Stimulated activated CD4-positive, alpha-beta T cell treated with anti-CD3 and anti-CD28 coated beads, Interleukin-12 subunit alpha, Interleukin-12 subunit beta, amount 100 ng/mL, for 4 hours (primary cell): ENCODE measurements around the gene SLC9A2.
A peak's percentile ranks its signal among the peaks of the same experiment; 100 is the strongest.

Source experiments
- DNase-seq: peaks from one replicate; pipeline ENCODE4 v3.0.0-alpha.2; 2020

Gene SLC9A2

DNA sequence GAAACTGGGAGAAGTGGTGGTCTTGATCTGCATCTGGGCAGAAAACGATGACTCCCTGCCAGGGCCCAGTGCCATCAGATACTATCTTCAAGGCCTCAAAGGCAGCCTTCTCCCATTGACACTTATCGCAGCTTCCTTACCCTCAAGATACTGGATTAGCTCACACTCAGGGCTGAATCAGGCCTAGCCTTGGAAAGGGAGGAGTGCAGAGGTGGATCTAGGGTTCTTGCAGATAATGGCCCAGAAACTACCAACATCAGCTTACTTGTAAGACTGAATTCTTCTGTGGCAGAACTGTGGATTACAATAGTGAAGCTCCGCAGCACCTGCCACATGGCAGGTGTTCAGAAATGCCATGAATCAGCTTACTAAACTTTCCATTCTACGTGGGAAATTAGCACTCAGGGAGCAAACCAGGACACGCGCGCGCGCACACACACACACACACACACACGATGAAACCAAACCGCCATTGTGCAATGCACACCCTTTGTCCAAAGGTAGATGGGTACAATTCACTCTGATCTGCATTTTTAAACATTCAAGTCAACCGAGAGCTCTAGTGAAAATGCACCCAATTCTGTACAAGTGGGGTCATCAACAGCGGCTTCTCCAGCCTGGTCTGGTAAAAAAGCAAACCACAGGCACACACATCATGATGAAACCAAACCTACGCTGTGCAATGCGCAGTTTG, 116.2 kb downstream of the SLC9A2 start:
- no peak for DNase-seq

DNA sequence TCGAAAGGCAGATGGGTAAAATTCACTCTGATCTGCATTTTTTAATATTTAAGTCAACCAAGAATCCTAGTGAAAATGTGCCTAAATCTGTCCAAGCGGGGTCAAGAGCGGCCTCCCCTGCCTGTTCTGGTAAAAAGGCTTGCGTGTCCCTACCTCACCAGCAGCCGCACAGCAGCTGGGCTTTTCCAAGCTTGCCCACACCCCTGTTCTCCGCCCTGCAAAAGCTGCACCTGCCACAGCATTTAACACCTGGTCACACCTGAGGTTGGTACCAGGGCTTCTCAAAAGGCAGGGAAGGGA, 116.7 kb downstream of the SLC9A2 start:
- DNase-seq, result no peak

DNA sequence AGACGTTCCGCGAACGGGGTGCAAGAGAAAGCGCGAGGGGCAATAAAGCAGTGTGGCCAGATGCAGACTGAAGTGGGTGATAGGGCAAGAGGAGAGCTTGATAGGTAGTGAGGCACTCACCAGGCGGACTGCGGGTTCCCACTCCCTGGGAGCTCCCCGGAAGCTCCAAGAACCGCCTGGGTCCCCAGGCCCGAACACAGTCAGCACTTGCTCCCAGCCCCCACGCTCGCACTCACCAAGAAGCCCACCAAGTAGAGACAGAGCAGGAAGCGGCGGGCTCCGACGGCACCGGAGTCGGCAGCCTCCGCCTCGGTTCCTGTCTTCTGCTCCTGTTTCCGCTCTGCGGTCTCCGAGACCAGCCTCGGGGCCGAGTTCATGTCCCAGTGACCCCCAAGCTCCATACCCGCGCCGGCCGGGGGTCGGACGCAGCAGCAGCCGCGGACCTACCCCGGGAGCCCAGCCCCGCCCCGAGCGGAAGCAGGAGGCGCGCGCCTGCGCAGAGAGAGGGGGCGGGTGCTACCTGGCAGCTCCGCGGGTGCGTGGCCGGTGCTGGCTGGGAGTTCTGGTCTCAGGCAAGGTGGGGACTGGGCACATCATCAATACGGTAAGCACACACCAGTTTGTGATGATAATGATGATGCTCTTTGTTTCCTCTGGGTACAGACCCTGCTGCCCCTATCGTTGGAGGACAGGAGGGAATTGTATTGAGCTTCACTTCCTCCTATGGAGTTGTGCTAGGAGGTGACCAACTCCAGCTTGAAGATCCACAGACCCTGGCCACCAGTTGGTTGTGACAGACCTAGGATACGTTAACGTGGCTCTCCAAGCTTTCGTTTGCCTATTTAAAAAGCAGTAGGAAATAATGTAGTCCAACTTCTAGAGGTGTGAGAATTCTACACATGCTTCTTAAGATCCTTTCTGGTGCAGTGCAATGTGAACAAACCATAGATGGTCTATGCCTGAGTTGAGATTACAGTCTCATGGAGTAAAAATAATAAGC, 117.4 kb downstream of the SLC9A2 start:
- DNase-seq, result peak; percentile 90

DNA sequence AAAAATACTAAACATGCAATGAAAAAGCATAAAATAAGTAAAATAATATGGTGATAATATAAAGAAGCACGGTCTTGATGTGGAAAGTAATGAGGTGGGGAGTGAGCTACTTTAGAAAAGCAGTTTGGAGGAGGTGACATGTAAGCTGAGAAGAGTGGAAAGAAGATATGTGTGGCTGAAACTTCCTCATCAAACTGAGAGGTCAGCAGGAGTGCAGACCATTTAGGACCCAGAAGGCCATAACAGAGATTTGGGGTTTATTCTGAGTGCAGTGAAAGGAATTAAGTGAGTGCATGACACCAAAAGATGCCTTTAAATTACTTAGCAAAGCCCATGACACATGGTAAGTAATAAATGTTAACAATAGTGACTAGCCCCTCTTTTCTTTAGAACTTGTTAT, 118.1 kb downstream of the SLC9A2 start:
- no peak for DNase-seq

DNA sequence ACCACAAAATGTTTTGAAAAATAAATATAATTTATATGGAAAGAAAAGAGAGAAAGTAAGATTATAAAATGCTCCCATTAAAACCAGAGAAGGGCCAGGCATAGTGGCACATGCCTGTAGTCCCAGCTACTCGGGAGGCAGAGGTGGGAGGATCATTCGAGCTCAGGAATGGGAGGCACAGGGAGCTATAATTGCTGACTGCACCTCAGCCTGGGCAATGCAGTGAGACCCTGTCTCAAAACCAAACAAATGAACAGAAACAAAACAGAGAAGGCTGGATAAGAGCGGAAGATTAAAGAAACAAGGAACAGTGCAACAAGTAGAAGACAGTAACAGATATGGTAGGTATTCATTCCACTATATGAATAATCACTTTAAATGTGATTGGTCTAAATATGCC, 123.9 kb downstream of the SLC9A2 start:
- DNase-seq, result no peak

DNA sequence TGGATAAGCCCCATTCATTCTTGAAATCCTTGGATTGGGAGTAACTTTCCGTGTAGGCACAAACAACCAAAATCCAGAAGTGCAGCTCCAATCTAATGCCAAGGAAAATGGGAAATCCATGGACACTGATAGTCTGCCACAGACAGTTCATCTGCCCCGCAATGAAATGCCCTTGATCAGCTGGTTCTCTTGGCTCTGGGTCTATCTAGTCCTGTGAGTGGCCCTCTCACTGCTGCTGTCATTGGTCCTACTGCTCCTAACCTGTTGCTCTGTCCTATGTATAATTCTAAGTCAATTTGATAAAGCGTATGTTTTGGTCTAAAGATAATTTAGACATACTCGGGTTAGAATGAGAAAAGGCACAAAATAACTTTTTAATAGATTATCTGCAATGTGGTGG, 128.8 kb downstream of the SLC9A2 start:
- DNase-seq, result no peak

DNA sequence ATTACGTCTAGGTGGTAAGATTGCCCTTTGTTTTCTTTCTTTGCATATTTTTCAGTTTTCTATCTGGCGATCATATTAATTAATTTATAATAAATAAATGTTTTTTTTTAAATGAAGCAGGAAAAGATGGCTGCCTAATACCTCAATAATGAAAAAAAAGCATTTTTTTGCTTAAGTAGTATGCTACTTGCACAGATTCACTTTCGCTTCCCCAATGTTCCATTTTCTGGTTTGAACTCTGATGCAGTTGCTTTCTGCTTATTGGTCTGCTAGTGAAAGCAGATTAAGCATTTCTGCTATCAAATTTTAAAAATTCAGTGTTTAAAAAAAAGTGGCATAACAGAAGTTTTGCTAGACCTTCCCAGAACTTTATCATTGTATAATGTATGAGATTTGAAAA, 130.6 kb downstream of the SLC9A2 start:
- DNase-seq, result no peak

DNA sequence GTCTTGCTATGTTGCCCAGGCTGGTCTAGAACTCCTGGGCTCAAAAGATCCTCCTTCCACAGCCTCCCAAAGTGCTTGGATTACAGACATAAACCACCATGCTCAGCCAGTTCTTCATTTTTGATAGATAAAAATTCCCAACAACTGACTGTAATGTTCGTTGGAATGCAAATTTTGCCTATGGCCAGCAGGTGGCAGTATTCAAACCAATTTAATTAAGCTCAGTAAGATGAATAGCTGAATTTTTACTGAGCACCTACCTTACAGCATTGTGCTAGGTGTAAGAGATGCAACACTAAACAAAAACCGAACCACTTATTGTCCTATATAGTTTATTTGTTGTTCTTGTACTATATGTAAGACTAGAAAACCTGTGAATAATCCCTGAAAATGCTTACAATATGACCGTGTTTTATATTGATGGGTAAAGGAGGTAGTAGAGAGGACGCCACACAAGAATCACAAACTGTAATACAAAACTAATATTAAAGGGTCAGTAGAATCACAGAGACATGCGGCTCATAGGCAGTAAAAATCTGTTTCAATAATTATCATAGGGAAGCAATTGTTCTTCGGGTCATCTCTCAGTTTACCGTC, 134.3 kb downstream of the SLC9A2 start:
- no peak for DNase-seq

DNA sequence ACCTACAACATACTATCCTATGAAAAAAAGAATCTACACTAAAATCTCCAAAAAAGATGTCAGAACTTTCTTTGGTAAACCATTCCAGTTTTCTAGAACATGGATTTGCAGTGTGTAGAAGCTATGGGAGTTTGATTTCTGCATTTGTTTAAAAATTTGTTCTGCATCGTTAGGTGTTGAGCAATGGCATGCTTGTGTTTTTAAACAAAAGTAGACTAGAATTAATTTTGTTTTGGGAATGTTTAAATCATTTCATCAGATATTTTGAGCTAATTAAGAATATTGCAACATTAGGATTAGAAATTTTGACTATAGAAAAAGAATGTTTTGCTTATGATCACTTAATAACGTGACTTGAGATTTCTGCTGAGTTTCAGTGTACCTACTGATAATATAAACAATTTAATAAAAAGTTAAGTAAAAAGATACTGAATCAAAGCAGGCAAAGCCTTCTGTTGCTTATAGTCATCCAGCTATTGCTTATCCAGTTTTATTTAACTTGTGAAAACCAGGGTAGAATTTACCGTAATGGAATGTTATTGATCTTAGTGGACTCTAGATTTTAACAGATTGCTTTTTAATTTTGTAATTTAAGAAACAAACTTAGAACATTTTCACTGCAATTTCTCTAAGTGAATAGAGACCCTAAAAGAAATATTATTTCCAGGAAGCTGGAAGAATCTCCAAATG, 135.2 kb downstream of the SLC9A2 start:
- DNase-seq, result no peak

DNA sequence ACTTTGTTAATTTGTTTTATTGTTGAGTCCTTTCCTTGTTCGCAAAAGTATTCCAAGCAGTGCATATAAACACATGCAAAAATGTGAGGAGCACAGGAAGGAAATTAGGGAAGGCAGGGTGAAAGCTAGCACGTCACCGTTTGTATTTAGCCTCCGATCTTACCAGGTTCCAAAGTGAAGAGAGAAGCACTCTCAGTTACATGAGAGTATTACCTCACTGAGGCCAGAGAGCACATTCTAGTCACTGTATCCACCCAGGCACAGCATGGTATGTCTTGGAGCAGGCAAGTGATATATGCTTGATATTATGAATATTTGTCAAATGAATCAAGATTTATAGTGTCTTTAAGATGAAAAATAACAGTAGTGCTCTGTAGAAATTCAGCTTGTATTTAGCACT, 135.9 kb downstream of the SLC9A2 start:
- DNase-seq, result no peak

DNA sequence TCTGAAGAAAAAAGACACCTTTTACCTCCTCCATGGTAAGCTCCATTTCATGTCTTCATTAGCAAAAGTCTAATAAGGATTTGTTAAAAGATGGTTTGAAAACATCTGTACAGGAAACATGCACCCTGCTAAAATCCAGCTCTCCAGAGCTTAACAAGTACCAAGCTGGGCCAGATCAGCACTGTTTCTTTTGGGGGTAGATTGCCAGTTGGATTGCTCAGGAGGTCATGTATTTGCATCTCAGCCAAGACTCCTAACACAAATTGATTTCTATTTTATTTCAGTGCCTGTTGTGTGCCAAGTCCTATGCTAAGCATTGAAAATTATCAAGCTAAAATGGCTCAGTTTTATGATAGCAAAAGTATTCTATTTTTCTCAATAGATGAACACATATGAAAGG, 139.1 kb downstream of the SLC9A2 start:
- no peak for DNase-seq
